HUES6 (cell line): ENCODE data around the gene NR1D1.

Experiments used
- H3K27ac ChIP-seq: 2 replicates; pipeline ENCODE4 v1.7.0; 2013; ENCODE audit warnings: low read depth, mild to moderate bottlenecking, low read length, inconsistent platforms
- H3K27me3 ChIP-seq: 2 replicates; pipeline ENCODE4 v1.6.1; 2013; ENCODE audit warnings: low read length; ENCODE audit not compliant: control insufficient read depth, insufficient read depth
- H3K36me3 ChIP-seq: 2 replicates; pipeline ENCODE4 v1.6.1; 2013; ENCODE audit warnings: low read length; ENCODE audit not compliant: control insufficient read depth, insufficient read depth
- H3K4me1 ChIP-seq: 2 replicates; pipeline ENCODE4 v1.6.1; 2013; ENCODE audit warnings: low read length; ENCODE audit not compliant: control insufficient read depth, insufficient read depth
- H3K4me3 ChIP-seq: 2 replicates; pipeline ENCODE4 v1.5.1; 2013; ENCODE audit warnings: low read depth, low read length
- H3K9ac ChIP-seq: one replicate; pipeline ENCODE4 v1.6.1; 2013; ENCODE audit warnings: mild to moderate bottlenecking, low read length
- H3K9me3 ChIP-seq: 2 replicates; pipeline ENCODE4 v1.6.1; 2013; ENCODE audit warnings: low read depth, low read length; ENCODE audit not compliant: control insufficient read depth, insufficient read depth

Gene NR1D1

DNA sequence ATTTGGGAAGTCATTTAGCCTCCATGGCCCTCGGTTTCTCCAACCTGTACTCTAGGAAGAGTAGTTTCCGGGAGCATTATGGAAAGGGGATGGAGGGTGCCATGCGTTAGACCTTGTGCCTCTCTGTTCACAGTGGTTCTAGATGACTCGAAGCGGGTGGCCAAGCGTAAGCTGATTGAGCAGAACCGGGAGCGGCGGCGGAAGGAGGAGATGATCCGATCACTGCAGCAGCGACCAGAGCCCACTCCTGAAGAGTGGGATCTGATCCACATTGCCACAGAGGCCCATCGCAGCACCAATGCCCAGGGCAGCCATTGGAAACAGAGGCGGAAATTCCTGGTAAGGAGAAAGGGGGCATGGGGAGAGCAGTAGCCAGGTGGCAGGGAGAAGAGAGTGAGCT is 15.9 kb downstream of the NR1D1 start:
- no peaks in the 10 kb centered on the region for H3K9me3 ChIP-seq
- H3K4me3 ChIP-seq = no peak overlapping the region
- H3K36me3 ChIP-seq = peaks cover 42% of the 10 kb centered on the region
- no peaks in the 10 kb centered on the region for H3K27me3 ChIP-seq
- H3K9ac ChIP-seq = no peak overlapping the region
- no peak overlapping the region for H3K27ac ChIP-seq
- H3K4me1 ChIP-seq = no peaks in the 10 kb centered on the region

- peaks cover 10% of the 10 kb centered on the region; the same call in 1 of the 2 replicates for H3K36me3 ChIP-seq
- no peak overlapping the region for H3K4me3 ChIP-seq
- H3K4me1 ChIP-seq = peaks cover 18% of the 10 kb centered on the region
- H3K27ac ChIP-seq = no peak overlapping the region
- no peak overlapping the region for H3K9ac ChIP-seq
- H3K9me3 ChIP-seq = no peaks in the 10 kb centered on the region
- no peaks in the 10 kb centered on the region for H3K27me3 ChIP-seq
Observed at GRCh38 chr17:40079545-40079944, 20.8 kb downstream of the NR1D1 start.

DNA sequence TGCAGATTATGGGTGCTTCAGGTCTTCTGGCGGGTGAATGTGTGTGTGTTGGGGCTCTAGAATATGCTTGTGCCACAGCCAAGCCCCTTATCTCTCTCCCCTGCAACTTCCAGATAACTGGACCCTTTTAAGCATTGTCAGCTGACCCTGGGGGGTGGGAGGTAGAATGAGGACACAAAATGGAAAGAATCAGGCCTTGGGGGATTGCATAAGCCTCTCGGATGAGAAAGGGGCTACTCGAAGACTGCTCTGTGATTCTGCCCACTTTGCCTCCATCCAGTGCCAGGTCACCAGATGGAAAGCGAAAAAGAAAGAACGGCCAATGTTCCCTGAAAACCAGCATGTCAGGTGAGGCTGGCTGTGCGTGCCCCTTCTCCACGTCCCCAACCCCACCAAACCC is 23.8 kb downstream of the NR1D1 start:
- Histone ChIP-seq H3K4me1 (peaks cover 32% of the 10 kb centered on the region), H3K4me3 (no peak overlapping the region), H3K27ac (no peak overlapping the region), H3K9me3 (no peaks in the 10 kb centered on the region), H3K27me3 (no peaks in the 10 kb centered on the region), H3K9ac (no peak overlapping the region), H3K36me3 (no peaks in the 10 kb centered on the region)

- Histone ChIP-seq H3K4me3 (no peak overlapping the region), H3K9ac (no peak overlapping the region), H3K36me3 (no peaks in the 10 kb centered on the region), H3K27me3 (no peaks in the 10 kb centered on the region), H3K4me1 (peaks cover 37% of the 10 kb centered on the region), H3K27ac (no peak overlapping the region), H3K9me3 (no peaks in the 10 kb centered on the region)
Observed at GRCh38 chr17:40075942-40076498, 24.4 kb downstream of the NR1D1 start.

DNA sequence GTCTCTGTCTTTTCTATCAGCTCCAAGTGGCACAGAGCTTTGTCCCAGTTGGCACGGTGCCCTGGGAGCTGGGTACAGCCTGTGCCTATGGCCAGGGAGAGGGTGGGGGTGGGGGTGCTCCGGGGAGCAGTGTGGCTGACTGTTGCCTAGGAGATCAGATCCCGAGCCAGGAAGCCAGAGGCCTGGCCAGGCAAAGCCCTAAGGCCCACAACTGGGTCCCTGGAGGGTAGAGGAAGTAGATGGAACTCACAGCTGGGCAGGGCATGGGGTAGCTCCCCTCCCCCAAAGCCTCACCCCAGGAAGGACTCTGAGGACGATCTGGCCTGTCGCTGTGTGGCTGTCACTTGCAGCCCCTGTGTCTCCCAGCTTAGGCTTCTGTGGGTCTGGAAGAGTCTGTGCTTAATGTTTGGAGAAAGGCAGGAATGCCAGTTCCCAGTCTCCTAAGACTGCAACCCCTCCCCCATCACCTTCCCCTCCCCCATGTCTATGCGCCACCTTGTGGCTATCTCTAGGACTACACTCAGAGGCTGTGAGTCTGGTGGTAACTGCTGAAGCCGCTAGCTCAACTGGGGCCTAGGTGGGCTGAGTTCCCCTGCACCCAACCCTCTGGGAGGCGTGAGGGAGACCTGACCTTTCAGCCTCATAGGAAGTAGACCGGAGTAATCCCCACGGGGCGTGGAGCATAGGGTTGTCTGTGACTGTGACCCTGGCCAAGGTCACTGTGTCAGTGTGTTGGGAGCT is 25.0 kb downstream of the NR1D1 start:
- Histone ChIP-seq H3K36me3 (no peaks in the 10 kb centered on the region), H3K4me3 (0 out of 2 replicates have a peak overlapping the region, but pooled peaks have one; percentile 4), H3K27me3 (no peaks in the 10 kb centered on the region), H3K4me1 (peaks cover 44% of the 10 kb centered on the region), H3K9ac (no peak overlapping the region), H3K9me3 (no peaks in the 10 kb centered on the region), H3K27ac (no peak overlapping the region)

GRCh38 chr17:40074871-40075200 is 25.6 kb downstream of the NR1D1 start:
- H3K4me1 ChIP-seq = peaks cover 49% of the 10 kb centered on the region
- no peaks in the 10 kb centered on the region for H3K27me3 ChIP-seq
- H3K9me3 ChIP-seq = no peaks in the 10 kb centered on the region
- H3K4me3 ChIP-seq = no peak overlapping the region
- no peak overlapping the region for H3K27ac ChIP-seq
- H3K36me3 ChIP-seq = no peaks in the 10 kb centered on the region
- no peak overlapping the region for H3K9ac ChIP-seq

DNA sequence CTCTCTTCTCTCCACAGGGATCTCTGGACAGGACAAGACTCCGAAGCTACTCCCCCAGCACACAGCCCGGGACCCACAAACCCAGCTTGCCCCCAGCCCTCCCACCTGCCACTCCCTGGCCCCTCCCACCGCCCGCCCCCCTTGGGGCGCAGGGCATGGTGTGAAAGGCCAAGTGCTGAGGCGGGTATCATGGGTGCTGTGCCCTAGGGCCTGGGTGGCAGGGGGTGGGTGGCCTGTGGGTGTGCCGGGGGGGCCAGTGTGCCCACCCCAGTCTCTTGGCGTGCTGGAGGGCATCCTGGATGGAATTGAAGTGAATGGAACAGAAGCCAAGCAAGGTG is 26.2 kb downstream of the NR1D1 start:
- H3K27ac ChIP-seq = no peak overlapping the region
- no peak overlapping the region for H3K4me3 ChIP-seq
- H3K9me3 ChIP-seq = no peaks in the 10 kb centered on the region
- H3K9ac ChIP-seq = no peak overlapping the region
- no peaks in the 10 kb centered on the region for H3K27me3 ChIP-seq
- peaks cover 56% of the 10 kb centered on the region for H3K4me1 ChIP-seq
- no peaks in the 10 kb centered on the region for H3K36me3 ChIP-seq

DNA sequence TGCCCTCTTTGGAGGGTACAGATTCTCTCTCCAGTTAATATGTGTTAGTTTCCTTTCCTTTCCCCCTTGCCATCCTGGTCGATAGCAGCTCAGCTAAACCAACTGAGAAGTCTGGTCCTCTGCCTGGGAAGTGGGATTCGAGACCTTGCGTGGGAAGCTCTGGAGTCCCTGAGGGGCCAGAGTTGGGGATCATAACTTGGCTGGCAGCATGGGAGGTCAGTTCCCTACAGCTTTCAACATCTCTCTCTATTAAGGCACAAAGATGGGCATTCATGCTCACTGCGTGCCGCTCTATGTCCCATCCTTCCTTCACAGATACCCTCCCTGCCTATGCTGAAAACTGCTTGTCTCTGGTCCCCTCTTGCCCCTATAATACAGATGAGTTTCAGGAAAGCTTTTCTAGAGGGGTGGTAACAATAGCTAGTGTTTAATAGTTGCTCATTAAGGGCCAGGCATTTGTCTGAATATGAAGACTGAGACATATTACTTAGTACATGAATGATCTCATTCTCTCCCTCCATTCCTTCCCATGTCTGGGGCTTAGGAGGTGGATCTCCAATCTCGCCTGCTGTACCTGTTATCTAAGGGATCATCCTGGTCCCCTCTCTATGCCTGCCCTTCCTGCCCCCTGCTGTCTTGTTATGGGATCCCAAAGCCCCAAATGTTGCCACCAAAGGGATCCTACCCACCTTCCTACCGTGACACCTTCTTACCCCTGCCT is 26.8 kb downstream of the NR1D1 start:
- Histone ChIP-seq H3K9me3 (no peaks in the 10 kb centered on the region), H3K36me3 (no peaks in the 10 kb centered on the region), H3K27ac (no peak overlapping the region), H3K4me3 (no peak overlapping the region), H3K27me3 (no peaks in the 10 kb centered on the region), H3K9ac (no peak overlapping the region), H3K4me1 (peaks cover 61% of the 10 kb centered on the region)

- H3K9me3 ChIP-seq = no peaks in the 10 kb centered on the region
- H3K36me3 ChIP-seq = no peaks in the 10 kb centered on the region
- no peak overlapping the region for H3K27ac ChIP-seq
- no peak overlapping the region for H3K9ac ChIP-seq
- no peaks in the 10 kb centered on the region for H3K27me3 ChIP-seq
- no peak overlapping the region for H3K4me3 ChIP-seq
- peaks cover 67% of the 10 kb centered on the region for H3K4me1 ChIP-seq
Observed at GRCh38 chr17:40072735-40073346, 27.5 kb downstream of the NR1D1 start.

- Histone ChIP-seq H3K9me3 (no peaks in the 10 kb centered on the region), H3K27ac (no peak overlapping the region), H3K4me1 (peaks cover 67% of the 10 kb centered on the region), H3K27me3 (no peaks in the 10 kb centered on the region), H3K4me3 (no peak overlapping the region), H3K36me3 (no peaks in the 10 kb centered on the region), H3K9ac (no peak overlapping the region)
Observed at GRCh38 chr17:40072040-40072734, 28.2 kb downstream of the NR1D1 start.
